Breast epithelium (tissue), 4 donors: Measurements from ENCODE around the gene GPR183. TPM values are rescaled to one million over a fixed set of nuclear protein-coding genes. Genes with fewer than 3 reads are reported as not detected.

Experiments
- DNase-seq, 2 donors: peaks; one replicate each; pipeline ENCODE4 v3.0.0-alpha.2; 2019; ENCODE audit warnings: low spot score in 2 of 2
- H3K27ac ChIP-seq, 2 donors: fragments of 200-600 bp; sonication (generic) in 1 of 2; one replicate each; pipeline ENCODE4 v1.5.1; 2016 to 2019; ENCODE audit warnings: mild to moderate bottlenecking in 1 of 2
- H3K27me3 ChIP-seq, 2 donors: fragments of 200-600 bp; sonication (generic) in 1 of 2; one replicate each; pipeline versions ENCODE4 v1.5.1 to v1.6.0; 2017 to 2019; ENCODE audit warnings: control low read depth in 1 of 2, mild to moderate bottlenecking in 1 of 2
- H3K36me3 ChIP-seq: fragments of 200-600 bp; one replicate; pipeline ENCODE4 v1.5.1; 2019
- H3K4me1 ChIP-seq, 2 donors: fragments of 200-600 bp; sonication (generic); one replicate each; pipeline ENCODE4 v1.5.1; 2016 to 2019; ENCODE audit warnings: control low read depth in 1 of 2
- H3K4me3 ChIP-seq, 3 donors: fragments of 200-600 bp; sonication (generic); 1 replicate in 2 of 3; 2 replicates in 1 of 3; pipeline ENCODE4 v1.5.1; 2016 to 2019; ENCODE audit warnings: mild to moderate bottlenecking in 3 of 3, moderate library complexity in 2 of 3
- H3K9me3 ChIP-seq, 2 donors: fragments of 200-600 bp; sonication (generic) in 1 of 2; one replicate each; pipeline ENCODE4 v1.5.1; 2016 to 2019; ENCODE audit warnings: control low read depth in 1 of 2
- CTCF ChIP-seq, 3 donors: fragments of 450-650 bp; IDR thresholded peaks; one replicate each; pipeline ENCODE4 v1.5.1; 2016 to 2017; ENCODE audit warnings: antibody characterized with exemption in 3 of 3, mild to moderate bottlenecking in 3 of 3, moderate library complexity in 3 of 3
- POLR2A ChIP-seq: fragments of 450-650 bp; IDR thresholded peaks from one replicate; pipeline ENCODE4 v1.6.1; 2016; ENCODE audit warnings: antibody characterized with exemption, mild to moderate bottlenecking, moderate library complexity
- POLR2AphosphoS5 ChIP-seq, 3 donors: sonication (generic); formaldehyde crosslinking; IDR thresholded peaks; one replicate each; pipeline ENCODE4 v1.6.1; 2017; ENCODE audit warnings: antibody characterized with exemption in 3 of 3
- intact Hi-C: fragments of 100-400 bp; cut with DNase I; formaldehyde crosslinking; loops from one replicate; pipeline ENCODE4 v1.15.1; 2023; ENCODE audit warnings: low total_unique reads
- total RNA-seq, 3 donors: library from RNA; depleted of rRNA; stranded (reverse); fragments of >200 nt; gene quantifications; one replicate each; pipeline ENCODE4 v1.1.0, GENCODE V29; 2016

The GPR183 gene
- total RNA-seq, 3 donors from 2014 or later, result 10.2 to 30.1 (median 21.4) TPM

- Histone ChIP-seq H3K36me3 (no peaks in the 10 kb centered on the region), H3K9me3 (no peaks in the 10 kb centered on the region), H3K4me1 (no peaks in the 10 kb centered on the region), H3K4me3 (no peak overlapping the region), H3K27me3 (no peaks in the 10 kb centered on the region), H3K27ac (no peak overlapping the region)
- TF ChIP-seq POLR2AphosphoS5 (IDR thresholded peaks at IDR 0.05) (no peak), CTCF (IDR thresholded peaks at IDR 0.05) (no peak), POLR2A (no peak)
- DNase-seq, result no peak
- intact Hi-C loops, result no loop called here
Measured at GRCh38 chr13:99347911-99348451, 40.8 kb upstream of the GPR183 start.

GRCh38 chr13:99347335-99347878 lies 40.2 kb upstream of the GPR183 start:
- Histone ChIP-seq H3K27ac (no peak overlapping the region), H3K9me3 (no peaks in the 10 kb centered on the region), H3K4me1 (no peaks in the 10 kb centered on the region), H3K4me3 (no peak overlapping the region), H3K36me3 (no peaks in the 10 kb centered on the region), H3K27me3 (no peaks in the 10 kb centered on the region)
- intact Hi-C loops, result no loop called here
- no peak for TF ChIP-seq POLR2A
- no peak for TF ChIP-seq CTCF (IDR thresholded peaks at IDR 0.05)
- no peak for TF ChIP-seq POLR2AphosphoS5 (IDR thresholded peaks at IDR 0.05)
- no peak for DNase-seq

- DNase-seq, result no peak
- no peaks in the 10 kb centered on the region for H3K36me3 ChIP-seq
Measured at GRCh38 chr13:99346335-99347042, 39.3 kb upstream of the GPR183 start.

GRCh38 chr13:99345345-99345744 lies 38.1 kb upstream of the GPR183 start:
- Histone ChIP-seq H3K9me3 (no peaks in the 10 kb centered on the region), H3K4me3 (no peak overlapping the region), H3K4me1 (no peaks in the 10 kb centered on the region), H3K36me3 (no peaks in the 10 kb centered on the region), H3K27ac (no peak overlapping the region), H3K27me3 (no peaks in the 10 kb centered on the region)
- intact Hi-C loops, result no loop called here
- TF ChIP-seq POLR2AphosphoS5 (IDR thresholded peaks at IDR 0.05), result no peak
- no peak for TF ChIP-seq CTCF (IDR thresholded peaks at IDR 0.05)
- TF ChIP-seq POLR2A, result no peak
- no peak for DNase-seq

More at GRCh38 chr13:99346335-99347042, 39.3 kb upstream of the GPR183 start:
- Histone ChIP-seq H3K27me3 (no peaks in the 10 kb centered on the region), H3K4me1 (no peaks in the 10 kb centered on the region), H3K9me3 (no peaks in the 10 kb centered on the region), H3K27ac (no peak overlapping the region), H3K4me3 (no peak overlapping the region)
- intact Hi-C loops, result no loop called here
- TF ChIP-seq POLR2A (no peak), CTCF (IDR thresholded peaks at IDR 0.05) (no peak), POLR2AphosphoS5 (IDR thresholded peaks at IDR 0.05) (no peak)

GRCh38 chr13:99344610-99345208 lies 37.5 kb upstream of the GPR183 start:
- intact Hi-C loops, result no loop called here
- Histone ChIP-seq H3K27me3 (no peaks in the 10 kb centered on the region), H3K9me3 (no peaks in the 10 kb centered on the region), H3K4me3 (no peak overlapping the region), H3K36me3 (no peaks in the 10 kb centered on the region), H3K27ac (no peak overlapping the region), H3K4me1 (no peaks in the 10 kb centered on the region)
- no peak for DNase-seq
- TF ChIP-seq POLR2AphosphoS5 (IDR thresholded peaks at IDR 0.05) (no peak), POLR2A (no peak), CTCF (IDR thresholded peaks at IDR 0.05) (no peak)
